HUES48 (cell line): ENCODE data around the gene TENM4.

ENCODE experiments used
- H3K27ac ChIP-seq: one replicate; pipeline ENCODE4 v1.7.0; 2013; ENCODE audit warnings: low read depth, low read length, inconsistent platforms
- H3K27me3 ChIP-seq: 2 replicates; pipeline ENCODE4 v1.6.1; 2013; ENCODE audit warnings: mild to moderate bottlenecking, low read length; ENCODE audit not compliant: control insufficient read depth, insufficient read depth
- H3K36me3 ChIP-seq: 2 replicates; pipeline ENCODE4 v1.6.1; 2013; ENCODE audit warnings: low read length; ENCODE audit not compliant: control insufficient read depth, insufficient read depth
- H3K4me1 ChIP-seq: 2 replicates; pipeline ENCODE4 v1.6.1; 2013; ENCODE audit warnings: mild to moderate bottlenecking, low read length; ENCODE audit not compliant: control insufficient read depth, insufficient read depth
- H3K4me3 ChIP-seq: 2 replicates; pipeline ENCODE4 v1.5.1; 2013; ENCODE audit warnings: mild to moderate bottlenecking, low read depth, low read length
- H3K9ac ChIP-seq: 2 replicates; pipeline ENCODE4 v1.6.1; 2013; ENCODE audit warnings: mild to moderate bottlenecking, low read depth, low read length, moderate library complexity
- H3K9me3 ChIP-seq: 2 replicates; pipeline ENCODE4 v1.6.1; 2013; ENCODE audit warnings: low read length; ENCODE audit not compliant: control insufficient read depth, insufficient read depth

Gene TENM4

DNA sequence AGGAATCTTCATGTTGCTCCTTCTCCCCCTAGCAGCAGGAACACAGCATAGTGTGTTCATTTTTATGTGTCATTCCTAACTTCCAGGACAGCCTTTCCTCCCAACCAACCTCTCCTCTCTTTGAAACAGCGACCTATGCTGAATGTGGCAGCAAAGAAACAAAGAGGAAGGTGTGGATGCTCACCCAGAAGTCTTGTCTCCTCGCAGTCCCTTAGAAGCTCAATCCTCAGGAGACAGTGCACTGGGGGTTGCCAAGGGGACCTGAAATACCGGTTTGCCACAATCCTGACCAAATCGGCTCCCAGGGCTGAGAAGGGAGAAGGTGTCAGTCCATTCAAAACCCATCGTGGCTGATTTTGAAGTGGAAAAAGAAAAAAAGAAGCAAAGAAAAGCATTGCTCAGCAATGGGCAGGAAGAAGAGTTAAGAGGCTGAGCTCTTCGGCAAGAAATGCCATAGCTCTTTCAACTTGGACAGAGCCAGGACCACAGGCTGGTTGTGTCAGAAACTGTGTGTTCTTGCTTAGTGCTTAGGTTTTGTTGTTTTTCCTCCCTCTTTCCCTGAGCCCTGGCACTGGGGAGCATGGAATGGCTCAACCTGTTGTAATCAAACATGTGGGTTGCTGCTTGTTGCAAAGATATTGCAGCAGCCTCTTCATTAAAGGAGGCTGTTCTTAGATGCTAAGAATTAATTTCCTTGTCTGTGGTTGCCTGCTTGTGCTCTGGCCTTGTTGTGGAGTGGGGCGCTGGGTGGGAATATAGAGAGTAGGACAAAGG is 30.4 kb upstream of the TENM4 start:
- Histone ChIP-seq H3K4me3 (peak overlapping the region; percentile 2; the same call in 1 of the 2 replicates), H3K9me3 (no peaks in the 10 kb centered on the region), H3K27me3 (no peaks in the 10 kb centered on the region), H3K36me3 (no peaks in the 10 kb centered on the region), H3K9ac (0 out of 2 replicates have a peak overlapping the region, but pooled peaks have one; percentile 8), H3K27ac (no peak overlapping the region), H3K4me1 (peaks cover 56% of the 10 kb centered on the region)

DNA sequence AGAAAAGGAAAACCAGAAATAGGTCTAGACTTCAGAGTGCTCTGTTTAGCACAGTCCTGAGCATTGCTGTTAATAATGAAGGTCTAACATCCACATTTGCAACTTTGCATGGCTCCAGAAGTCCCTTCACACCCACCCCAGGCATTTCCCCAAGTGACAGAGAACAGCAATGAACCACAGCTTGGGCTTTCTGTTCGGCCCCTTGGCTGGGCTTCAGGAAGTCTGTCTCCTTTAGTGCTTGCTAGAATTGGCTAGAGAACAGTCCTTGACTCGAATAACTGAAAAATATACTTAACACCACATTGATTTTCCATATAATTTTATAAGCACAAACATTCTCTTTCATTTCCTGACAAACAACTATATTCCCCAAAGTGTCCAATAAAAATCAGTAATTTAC is 29.3 kb upstream of the TENM4 start:
- Histone ChIP-seq H3K27ac (no peak overlapping the region), H3K4me3 (no peak overlapping the region), H3K27me3 (no peaks in the 10 kb centered on the region), H3K9ac (no peak overlapping the region), H3K4me1 (peaks cover 56% of the 10 kb centered on the region), H3K9me3 (no peaks in the 10 kb centered on the region), H3K36me3 (no peaks in the 10 kb centered on the region)

DNA sequence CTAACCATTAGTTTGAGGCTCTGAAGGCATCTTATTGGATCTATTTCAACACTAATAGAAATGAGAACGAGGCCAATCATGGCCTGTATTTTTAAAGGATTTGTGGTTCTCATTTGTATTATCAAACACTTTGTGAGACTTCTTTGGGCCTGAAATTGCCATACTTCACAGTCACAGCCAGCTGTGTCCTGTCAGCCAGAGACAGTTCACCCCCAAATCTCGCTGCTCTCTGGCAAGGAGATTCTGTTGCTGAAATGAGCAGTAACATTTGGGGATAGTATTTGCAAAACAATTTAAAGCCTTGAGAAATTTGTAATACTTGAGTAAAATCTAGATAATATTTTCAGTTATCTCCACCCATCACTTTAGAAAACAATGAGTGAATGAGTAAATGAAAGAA is 26.9 kb upstream of the TENM4 start:
- Histone ChIP-seq H3K9me3 (no peaks in the 10 kb centered on the region), H3K27ac (no peak overlapping the region), H3K27me3 (no peaks in the 10 kb centered on the region), H3K4me1 (peaks cover 41% of the 10 kb centered on the region), H3K4me3 (no peak overlapping the region), H3K36me3 (no peaks in the 10 kb centered on the region), H3K9ac (no peak overlapping the region)

DNA sequence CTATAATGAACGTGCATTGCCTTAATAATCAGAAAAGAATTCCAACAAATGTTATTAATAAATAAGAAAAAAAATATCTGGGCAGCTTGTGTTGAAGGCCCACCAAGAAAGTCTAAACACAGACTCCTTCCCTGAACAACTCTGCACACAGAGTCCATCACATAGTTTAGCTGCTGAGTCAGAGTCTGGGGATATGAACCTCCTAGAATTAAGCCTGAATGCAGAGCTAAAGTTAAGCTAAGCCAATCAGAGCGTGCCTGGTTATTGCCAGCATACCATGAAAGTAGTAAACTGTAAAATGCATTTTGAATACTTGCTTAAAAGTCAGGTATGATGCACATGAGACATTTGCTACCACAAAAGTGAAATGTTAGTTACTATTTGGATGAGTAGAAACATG is 25.6 kb upstream of the TENM4 start:
- H3K4me3 ChIP-seq = no peak overlapping the region
- no peak overlapping the region for H3K9ac ChIP-seq
- H3K27ac ChIP-seq = no peak overlapping the region
- no peaks in the 10 kb centered on the region for H3K36me3 ChIP-seq
- peaks cover 28% of the 10 kb centered on the region for H3K4me1 ChIP-seq
- H3K9me3 ChIP-seq = no peaks in the 10 kb centered on the region
- H3K27me3 ChIP-seq = no peaks in the 10 kb centered on the region

DNA sequence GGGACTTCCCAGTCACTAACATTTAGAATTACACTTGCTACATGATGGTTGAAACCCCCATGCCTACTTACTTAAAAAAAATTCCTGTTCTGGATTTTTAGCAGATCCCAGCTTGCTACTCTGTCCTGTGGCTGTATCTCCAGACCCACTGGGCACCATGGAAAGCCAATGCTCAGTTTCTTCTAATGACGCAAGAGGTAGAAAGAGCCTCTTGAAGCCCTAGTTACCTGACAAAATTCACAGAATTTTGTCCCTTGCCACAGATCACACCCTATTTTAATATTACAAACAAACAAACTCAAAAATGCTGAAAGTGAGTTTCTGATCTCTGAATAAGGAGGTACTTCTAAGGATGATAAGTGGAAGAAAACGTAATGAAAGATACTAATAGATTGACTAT is 24.3 kb upstream of the TENM4 start:
- H3K4me3 ChIP-seq = no peak overlapping the region

DNA sequence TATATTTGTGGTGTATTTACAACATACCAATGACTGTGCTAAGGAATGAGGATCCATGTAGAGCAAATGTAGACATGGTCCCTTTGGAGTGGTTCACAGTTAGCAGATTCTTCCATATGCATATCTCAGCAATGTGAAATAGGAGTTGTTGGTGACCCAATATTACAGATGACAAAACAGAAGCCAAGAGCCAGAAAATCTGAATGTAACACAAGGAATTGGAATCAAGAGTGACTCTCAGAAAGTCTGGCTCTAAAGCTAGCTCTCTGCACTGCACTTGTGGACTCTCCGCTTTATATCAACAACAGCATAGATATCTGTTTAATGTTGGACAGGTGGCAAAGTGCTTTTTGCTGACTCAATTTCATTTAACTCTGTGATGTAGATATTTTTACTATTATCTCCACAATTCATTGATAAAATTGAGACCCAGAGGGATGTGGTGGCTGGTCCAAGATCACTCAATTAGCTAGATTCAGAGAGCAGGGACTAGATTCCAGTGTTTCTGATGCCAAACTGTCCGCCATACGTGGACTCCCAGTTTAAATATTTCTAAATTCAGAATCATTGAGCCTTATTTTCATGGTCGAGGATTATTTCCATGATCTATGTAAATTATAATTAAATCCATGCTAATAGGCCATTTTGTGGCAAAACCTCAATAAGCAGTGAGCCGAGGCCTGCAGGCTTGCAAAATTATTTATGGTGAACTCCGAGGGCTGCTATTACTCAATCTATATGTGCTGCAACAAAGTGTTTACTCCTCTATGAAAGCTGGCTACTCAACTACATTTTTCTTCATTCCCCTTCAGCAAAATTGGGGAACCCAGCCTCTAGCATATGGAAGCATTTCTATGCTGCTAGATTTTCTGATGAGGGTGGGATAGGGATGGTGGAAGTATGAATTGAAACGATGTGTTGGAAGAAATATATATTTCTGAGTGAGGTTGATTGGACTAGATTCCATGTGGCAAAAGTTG is 21.1 kb upstream of the TENM4 start:
- Histone ChIP-seq H3K36me3 (no peaks in the 10 kb centered on the region), H3K27me3 (no peaks in the 10 kb centered on the region), H3K9me3 (no peaks in the 10 kb centered on the region), H3K4me1 (no peaks in the 10 kb centered on the region), H3K9ac (no peak overlapping the region), H3K27ac (no peak overlapping the region), H3K4me3 (no peak overlapping the region)

More for the DNA sequence above, 24.3 kb upstream of the TENM4 start:
- H3K9ac ChIP-seq = no peak overlapping the region
- H3K36me3 ChIP-seq = no peaks in the 10 kb centered on the region
- no peaks in the 10 kb centered on the region for H3K27me3 ChIP-seq
- peaks cover 16% of the 10 kb centered on the region for H3K4me1 ChIP-seq
- no peaks in the 10 kb centered on the region for H3K9me3 ChIP-seq
- no peak overlapping the region for H3K27ac ChIP-seq

DNA sequence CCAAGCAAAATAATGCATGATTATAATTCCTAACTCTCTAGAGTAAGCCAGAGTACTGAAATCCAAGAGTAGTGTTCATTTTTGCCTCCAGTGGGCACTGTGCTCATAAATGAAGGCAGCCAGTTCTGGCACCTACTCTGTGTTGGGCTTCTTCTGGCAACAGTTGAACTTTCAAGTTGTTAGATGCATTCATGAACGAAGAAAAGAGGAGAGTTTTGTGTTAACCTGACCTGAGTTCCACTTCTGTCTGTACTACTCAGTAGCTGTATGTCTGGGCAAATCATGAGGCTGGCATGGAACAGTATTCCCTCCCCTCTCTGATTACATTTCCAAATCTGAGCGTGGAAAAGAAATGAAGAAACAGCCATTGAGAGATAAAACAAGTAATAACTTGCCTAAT is 20.3 kb upstream of the TENM4 start:
- Histone ChIP-seq H3K4me3 (no peak overlapping the region), H3K27ac (no peak overlapping the region), H3K4me1 (no peaks in the 10 kb centered on the region), H3K9me3 (no peaks in the 10 kb centered on the region), H3K27me3 (no peaks in the 10 kb centered on the region), H3K9ac (no peak overlapping the region), H3K36me3 (no peaks in the 10 kb centered on the region)

DNA sequence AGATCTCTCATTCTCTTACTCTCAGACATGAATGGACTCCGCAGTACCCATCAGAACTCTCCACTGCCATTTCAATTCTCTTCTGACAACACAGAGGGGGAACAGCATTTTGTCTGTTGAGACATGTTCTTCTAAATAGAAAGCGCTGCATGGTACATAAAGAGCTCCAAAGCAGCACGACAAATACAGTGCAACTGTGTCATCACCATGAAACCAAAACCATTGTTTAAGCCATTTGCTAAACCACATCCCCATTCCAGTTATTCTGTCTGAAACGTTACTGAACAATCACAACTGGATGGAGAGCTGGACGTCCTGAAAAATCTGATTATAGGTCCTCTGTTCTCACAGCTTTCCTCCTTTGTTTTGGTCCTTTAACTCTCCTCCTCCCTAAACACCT is 17.9 kb upstream of the TENM4 start:
- Histone ChIP-seq H3K4me3 (no peak overlapping the region), H3K9ac (no peak overlapping the region), H3K9me3 (no peaks in the 10 kb centered on the region), H3K27me3 (no peaks in the 10 kb centered on the region), H3K36me3 (no peaks in the 10 kb centered on the region), H3K4me1 (no peaks in the 10 kb centered on the region; the same call in 1 of the 2 replicates), H3K27ac (no peak overlapping the region)

DNA sequence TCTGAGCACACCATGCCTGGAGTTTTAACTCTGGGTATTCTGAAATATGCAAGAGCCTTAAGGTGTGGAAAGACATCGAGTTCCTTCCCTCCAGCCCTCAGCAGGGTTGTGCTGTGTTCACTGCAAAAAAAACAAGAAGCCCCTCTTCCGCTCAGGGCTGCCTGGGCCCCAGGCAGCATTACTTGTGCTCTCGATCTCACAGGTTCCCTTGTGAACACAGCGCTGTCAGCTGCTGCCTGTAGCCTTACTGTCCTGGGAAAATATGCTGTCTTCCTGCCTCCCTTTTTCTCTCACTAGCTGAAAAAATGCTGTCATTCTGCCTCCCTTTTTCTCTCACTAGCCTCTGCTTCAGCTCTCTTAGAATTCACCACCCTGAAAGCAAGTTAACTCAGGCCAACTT is 15.7 kb upstream of the TENM4 start:
- H3K9ac ChIP-seq = no peak overlapping the region
- no peak overlapping the region for H3K4me3 ChIP-seq
- H3K27ac ChIP-seq = no peak overlapping the region
- no peaks in the 10 kb centered on the region for H3K9me3 ChIP-seq
- no peaks in the 10 kb centered on the region; the same call in 1 of the 2 replicates for H3K4me1 ChIP-seq
- no peaks in the 10 kb centered on the region for H3K27me3 ChIP-seq
- no peaks in the 10 kb centered on the region for H3K36me3 ChIP-seq

DNA sequence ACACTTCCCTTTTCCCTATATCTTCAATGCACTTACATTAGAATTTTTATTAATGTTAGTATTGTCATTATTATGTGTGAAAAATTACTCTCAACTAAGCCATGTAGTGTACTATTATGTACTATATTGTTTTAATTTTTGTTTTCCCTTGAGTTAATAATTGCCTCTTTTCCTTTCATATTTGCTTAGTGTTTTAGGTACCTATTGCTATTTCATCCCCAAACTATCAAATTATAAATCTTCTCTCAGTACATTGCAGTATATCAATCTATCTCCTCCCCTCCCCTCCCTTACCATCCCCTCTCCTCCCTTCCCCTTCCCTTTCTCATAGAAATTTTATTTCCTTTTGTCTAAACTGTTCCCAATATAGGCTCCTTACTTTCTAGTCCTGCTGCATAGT is 12.8 kb upstream of the TENM4 start:
- Histone ChIP-seq H3K36me3 (no peaks in the 10 kb centered on the region), H3K9me3 (no peaks in the 10 kb centered on the region), H3K4me3 (no peak overlapping the region), H3K27ac (no peak overlapping the region), H3K4me1 (no peaks in the 10 kb centered on the region; the same call in 1 of the 2 replicates), H3K9ac (no peak overlapping the region), H3K27me3 (no peaks in the 10 kb centered on the region)

DNA sequence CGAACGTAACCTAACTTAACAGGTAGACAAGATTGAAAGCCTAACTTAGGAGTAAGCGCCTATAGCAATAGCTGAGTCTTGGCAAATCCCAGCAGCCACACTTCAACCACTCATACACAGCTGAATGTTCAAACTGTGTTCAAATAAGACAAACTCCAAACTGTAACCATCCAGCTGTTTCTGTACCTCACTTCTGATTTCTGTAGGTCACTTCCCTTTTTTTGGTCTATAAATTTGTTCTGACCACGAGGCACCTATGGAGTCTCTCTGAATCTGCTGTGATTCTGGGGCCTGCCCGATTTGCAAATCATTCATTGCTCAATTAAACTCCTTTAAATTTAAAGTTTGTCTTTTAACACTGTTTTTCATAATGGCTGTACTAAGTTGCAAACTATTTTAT is 8.2 kb upstream of the TENM4 start:
- Histone ChIP-seq H3K4me1 (peaks cover 20% of the 10 kb centered on the region), H3K36me3 (no peaks in the 10 kb centered on the region), H3K9ac (no peak overlapping the region), H3K27ac (no peak overlapping the region), H3K4me3 (no peak overlapping the region), H3K9me3 (no peaks in the 10 kb centered on the region), H3K27me3 (0 out of 2 replicates have a peak, but pooled peaks cover under 1% of the 10 kb centered on the region)
